HG03039 (cell line): ENCODE data around the gene ASAP3.
"Not testable (repeated sequence)": the region's sequence is repeated elsewhere in the genome, so short reads cannot be mapped to it uniquely, and the experiment has no call there.

Experiments used
- ATAC-seq: cut with Tn5 transposase; IDR thresholded peaks from one replicate; pipeline ENCODE4 v1.9.1; 2021; ENCODE audit warnings: mild to moderate bottlenecking, moderate library complexity; ENCODE audit not compliant: unreplicated experiment

Gene ASAP3

DNA sequence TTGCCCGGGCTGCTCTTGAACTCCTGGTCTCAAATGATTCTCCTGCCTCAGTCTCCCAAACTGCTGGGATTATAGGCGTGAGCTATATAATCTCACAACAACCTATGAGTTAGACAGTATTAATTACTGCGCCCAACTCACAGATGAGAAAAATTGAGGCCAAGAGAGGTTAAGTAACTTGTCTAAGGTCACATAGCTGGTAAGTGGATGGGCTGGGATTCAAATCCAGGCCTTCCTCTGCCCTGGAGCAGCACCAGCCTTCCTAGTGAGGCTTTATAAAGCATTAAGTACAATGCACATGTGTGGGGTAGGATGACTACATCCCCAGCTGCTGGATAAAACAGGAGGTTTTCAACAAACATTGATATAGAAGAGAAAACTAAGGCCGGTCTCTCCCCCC, 31.9 kb upstream of the ASAP3 start:
- no peak for ATAC-seq

DNA sequence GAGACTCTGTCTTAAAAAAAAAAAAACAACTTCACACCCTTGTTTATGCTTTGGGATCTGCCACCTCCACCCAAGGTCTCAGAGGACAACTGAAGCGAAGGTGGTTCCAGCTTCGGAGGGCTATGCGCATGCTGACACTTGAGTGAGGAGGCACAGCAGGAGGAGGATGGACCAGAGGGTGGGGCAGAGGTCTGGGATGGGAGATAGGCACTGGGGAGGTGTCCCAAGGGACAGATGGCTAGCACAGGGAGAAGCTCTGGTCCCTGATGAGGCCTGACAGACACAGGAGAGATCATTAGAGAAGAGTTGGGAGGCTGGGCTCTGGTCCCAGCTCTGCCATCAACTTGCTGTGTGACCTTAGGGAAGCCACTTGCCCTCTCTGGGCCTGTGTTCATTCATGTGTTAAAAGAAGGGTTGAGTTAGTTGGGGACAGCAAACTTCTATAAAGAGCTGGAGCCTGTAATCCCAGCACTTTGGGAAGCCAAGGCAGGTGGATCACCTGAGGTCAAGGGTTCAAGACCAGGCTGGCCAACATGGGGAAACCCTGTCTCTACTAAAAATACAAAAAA, 30.2 kb upstream of the ASAP3 start:
- ATAC-seq = no peak

DNA sequence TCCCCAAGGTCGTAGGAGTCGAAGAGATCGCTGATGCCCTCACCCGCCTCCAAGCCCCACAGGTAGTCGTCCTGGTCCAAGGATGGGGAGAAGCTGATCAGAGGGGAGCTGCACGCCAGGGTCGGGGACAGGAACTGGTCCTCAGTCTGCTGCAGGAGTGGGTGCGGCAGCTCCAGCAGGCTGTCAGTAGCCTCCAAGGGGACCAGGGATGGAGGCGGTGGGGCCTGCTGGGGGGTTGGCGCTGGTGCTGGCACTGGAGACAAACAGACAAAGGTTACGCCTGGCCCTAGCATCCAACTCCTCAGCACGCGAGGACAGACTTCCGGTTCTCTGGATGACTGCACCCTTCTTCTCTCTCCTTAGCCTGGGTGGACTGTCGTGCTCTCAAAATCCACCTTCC, 25.9 kb upstream of the ASAP3 start:
- no peak for ATAC-seq

- no peak for ATAC-seq
Observed at GRCh38 chr1:23506376-23507107, 22.6 kb upstream of the ASAP3 start.

DNA sequence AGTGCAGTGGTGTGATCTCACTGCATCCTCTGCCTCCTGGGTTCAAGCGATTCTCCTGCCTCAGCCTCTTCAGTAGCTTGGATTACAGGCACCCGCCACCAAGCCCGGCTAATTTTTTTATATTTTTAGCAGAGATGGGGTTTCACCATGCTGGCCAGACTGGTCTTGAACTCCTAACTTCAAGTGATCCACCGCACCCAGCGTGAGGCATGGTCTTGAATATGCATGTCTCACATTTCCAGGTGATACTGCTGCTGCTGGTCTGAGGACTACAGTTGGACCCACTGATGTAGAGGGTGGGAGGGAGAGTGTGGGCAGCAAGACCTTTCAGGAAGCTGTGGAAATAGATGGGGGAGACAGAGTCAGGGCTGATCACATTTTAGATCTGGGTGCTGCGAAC, 21.9 kb upstream of the ASAP3 start:
- ATAC-seq = no peak

DNA sequence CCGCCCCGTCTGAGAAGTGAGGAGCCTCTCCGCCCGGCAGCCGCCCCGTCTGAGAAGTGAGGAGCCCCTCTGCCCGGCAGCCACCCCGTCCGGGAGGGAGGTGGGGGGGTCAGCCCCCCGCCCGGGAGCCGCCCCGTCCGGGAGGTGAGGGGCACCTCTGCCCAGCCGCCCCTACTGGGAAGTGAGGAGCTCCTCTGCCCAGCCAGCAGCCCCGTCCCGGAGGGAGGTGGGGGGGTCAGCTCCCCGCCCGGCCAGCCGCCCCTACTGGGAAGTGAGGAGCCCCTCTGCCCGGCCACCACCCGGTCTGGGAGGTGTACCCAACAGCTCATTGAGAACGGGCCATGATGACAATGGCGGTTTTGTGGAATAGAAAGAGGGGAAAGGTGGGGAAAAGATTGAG, 20.2 kb upstream of the ASAP3 start:
- ATAC-seq = not testable (repeated sequence)

GRCh38 chr1:23502951-23503350, 19.0 kb upstream of the ASAP3 start:
- ATAC-seq = no peak

DNA sequence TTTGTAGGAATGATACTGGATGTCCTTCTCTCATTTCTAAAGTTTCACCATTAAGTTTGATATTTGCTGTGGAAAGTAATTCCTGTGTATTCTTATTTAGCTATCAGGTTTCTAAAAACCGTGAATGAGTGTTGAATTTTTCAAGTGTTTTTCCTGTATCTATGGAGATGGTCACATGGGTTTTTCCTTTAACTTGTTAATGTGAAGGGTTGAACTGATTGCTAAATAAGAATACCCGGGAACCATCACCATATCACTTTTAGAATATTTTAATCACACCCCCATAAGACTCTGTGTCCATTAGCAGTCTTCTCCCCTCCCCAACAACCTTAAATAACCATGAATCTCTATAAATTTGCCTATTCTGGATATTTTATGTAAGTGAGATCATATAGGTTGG, 16.5 kb upstream of the ASAP3 start:
- no peak for ATAC-seq

DNA sequence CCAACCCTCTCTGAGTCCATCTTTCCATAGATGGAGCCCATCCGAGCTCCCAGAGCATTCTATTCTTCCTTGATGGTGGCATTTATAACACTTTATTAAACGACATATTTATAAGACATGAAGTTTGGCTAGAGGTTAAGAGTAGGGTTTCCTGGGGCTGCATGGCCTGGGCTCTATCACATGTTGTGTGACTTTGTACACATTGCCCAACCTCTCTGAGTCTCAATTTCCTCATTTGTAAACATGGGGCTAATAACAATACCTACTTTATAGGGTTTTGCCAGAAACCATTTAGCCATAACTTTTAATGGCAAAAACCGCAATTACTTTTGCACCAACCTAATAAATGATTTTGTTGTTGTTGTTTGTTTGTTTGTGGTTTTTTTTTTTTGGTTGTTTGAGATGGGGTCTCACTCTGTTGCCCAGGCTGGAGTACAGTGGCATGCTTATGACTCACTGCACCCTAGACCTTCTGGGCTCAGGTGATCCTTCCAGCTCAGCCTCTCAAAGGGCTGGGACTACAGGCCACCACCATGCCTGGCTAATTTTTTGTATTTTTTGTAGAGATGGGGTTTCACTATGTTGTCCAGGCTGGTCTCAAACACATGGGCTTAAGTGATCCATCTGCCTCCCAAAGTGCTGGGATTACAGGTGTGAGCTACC, 13.9 kb upstream of the ASAP3 start:
- no peak for ATAC-seq

- no peak for ATAC-seq
Observed at GRCh38 chr1:23496490-23497181, 12.7 kb upstream of the ASAP3 start.

GRCh38 chr1:23494836-23495235, 10.9 kb upstream of the ASAP3 start:
- ATAC-seq = not testable (repeated sequence)

GRCh38 chr1:23492776-23493175, 8.8 kb upstream of the ASAP3 start:
- not testable (repeated sequence) for ATAC-seq

GRCh38 chr1:23492132-23492720, 8.2 kb upstream of the ASAP3 start:
- no peak for ATAC-seq

DNA sequence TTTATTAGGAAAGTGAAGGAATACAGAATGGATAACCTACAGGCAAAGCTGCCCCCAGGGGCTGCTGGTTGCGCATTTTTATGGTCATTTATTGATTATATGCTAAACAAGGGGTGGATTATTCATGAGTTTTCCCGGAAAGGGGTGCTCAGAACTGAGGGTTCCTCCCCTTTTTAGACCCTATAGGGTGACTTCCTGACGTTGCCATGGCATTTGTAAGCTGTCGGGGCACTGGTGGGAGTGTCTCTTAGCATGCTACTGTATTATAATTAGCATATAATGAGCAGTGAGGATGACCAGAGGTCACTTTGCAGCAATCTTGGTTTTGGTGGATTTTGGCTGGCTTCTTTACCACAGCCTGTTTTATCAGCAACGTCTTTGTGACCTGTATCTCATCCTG, 5.9 kb upstream of the ASAP3 start:
- no peak for ATAC-seq

- ATAC-seq = no peak
Observed at GRCh38 chr1:23485002-23485332, 988 bp upstream of the ASAP3 start.

GRCh38 chr1:23484253-23485001, 448 bp upstream of the ASAP3 start:
- peak; percentile 51 for ATAC-seq

DNA sequence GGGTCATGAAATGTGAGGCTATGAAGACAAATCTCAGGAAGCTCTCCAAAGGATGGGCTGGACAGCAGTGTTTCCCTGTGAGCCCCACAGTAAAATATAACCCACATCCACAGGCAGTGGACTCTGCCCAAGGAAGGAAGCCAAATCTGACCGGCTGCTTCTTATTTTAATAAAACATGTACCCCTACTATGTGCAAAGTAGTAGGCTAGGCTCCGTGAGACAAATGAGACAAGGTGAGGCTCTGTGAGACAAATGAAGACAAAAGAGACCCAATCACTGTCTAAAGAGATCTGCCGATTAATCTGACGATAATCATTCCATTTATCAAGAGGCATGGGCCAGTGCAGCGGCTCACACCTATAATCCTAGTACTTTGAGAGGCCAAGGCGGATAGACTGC, 2.1 kb downstream of the ASAP3 start:
- no peak for ATAC-seq

DNA sequence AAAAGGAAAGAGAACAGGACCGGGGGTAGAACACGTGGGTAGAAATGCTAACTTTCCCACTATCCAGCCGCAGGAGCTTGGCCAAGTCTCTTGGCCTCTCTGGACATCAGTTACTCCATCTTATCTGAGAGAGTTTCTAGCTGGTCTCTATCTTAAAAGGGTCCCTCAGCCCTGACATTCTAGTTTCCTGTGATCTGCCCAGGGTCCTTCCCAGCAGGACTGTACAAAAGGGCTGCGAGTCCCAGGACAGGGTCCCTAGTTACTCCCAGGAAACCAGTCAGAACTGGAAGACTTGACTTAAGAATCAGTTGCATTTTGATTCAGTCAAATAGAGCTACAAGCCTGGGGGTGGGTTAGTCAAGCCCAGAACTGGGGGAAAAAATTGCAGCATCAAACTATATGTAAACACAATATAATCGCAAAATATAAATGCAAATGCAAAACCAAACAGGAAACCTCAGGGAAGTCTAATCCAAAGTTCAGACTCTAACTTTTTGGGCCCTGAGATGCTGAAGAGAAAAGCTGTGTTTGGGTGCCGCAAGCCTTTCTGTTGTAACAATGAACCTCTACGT, 2.9 kb downstream of the ASAP3 start:
- ATAC-seq = no peak

- no peak for ATAC-seq
Observed at GRCh38 chr1:23480187-23481025, 3.6 kb downstream of the ASAP3 start.

GRCh38 chr1:23479666-23479941, 4.4 kb downstream of the ASAP3 start:
- no peak for ATAC-seq
